ENCODE results near the gene C1orf87.

- no peak for TF ChIP-seq CTCF (conservative IDR thresholded peaks at IDR 0.05; ENCODE audit: low read depth, low read length)
- TF ChIP-seq EZH2 (IDR thresholded peaks at IDR 0.05; ENCODE audit: borderline replicate concordance, low read depth, low read length, poor library complexity, severe bottlenecking) = no peak
Observed at GRCh38 chr1:60036856-60037460, 36.6 kb downstream of the C1orf87 start.
